HG03432 (cell line): Measurements from ENCODE around the gene FAM131C.
"Not testable (repeated sequence)": the region's sequence is repeated elsewhere in the genome, so short reads cannot be mapped to it uniquely, and the experiment has no call there.

Experiments used
- ATAC-seq: cut with Tn5 transposase; IDR thresholded peaks from one replicate; pipeline ENCODE4 v1.9.1; 2021; ENCODE audit warnings: mild to moderate bottlenecking, moderate library complexity; ENCODE audit not compliant: unreplicated experiment

The FAM131C gene

GRCh38 chr1:16062687-16063075 lies 10.8 kb downstream of the FAM131C start:
- ATAC-seq, result not testable (repeated sequence)

DNA sequence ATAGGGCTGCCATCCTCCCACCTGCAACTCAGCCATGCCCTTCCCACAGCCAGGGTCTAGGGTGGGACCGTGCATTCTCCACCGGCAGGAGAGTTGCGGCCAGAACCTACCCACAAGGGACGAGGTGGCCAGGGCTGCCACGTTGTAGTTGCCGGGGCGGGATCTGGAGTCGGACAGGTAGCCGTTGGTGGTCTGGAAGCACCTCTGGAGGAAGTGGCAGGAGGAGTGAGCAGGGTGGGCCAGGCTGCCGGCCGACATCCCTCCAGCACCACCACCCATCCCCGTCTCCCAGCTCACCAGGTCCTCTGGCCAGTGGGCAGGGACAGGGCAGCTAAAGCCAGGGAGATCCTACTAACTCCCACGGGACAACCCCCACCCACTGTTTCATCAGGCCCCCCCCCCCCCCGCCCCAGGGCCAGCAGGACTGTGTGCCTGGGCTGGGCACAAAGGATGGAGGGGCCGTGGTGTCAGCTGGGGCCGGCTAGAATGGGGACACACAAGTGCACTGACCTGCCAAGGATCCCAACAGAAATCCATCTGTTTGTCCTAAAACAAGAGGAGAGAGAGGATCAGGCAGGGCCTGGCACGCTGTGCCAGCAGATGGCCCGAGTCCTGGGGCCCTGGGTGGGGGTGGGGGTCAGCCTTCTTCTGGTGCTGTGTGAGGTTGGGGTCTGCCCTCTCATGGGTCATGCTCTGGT lies 11.3 kb downstream of the FAM131C start:
- ATAC-seq, result not testable (repeated sequence)

GRCh38 chr1:16061266-16061665 lies 12.2 kb downstream of the FAM131C start:
- ATAC-seq, result no peak

DNA sequence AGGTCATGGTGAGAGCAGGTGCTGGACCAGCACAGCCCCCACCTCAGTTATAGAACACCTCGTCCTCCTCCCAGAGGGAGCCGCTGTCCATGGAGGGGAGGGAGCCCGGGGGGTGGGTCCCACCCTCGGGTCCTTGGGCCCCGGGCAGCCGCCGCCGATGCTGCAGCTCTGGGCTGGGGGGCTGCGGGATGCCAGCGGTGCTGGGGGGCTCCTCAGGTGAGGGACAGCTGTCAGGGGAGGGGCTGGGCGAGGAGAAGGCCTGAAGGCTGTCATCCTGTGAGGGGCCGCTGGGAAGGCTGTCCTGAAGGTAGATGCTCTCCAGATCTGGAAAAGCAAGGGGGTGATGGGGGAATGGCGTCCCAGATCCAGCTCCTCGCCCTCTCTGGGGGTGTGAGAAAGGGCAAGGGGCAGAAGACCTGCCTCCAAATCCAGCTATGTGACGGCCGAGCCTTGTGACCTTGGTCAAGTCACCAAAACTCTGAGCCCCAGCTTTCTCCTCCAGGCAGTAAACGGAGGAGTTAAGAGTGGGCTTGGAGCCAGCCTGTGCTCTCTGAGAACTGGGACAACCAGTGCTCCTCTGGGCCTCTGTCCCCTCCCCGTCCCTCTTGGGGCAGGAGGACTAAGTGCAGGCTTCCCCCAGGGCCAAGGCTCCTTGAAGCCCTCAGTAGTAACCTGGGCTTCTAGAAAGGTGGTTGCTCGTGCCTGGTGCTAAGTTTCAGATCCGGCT lies 14.9 kb downstream of the FAM131C start:
- ATAC-seq, result not testable (repeated sequence)

DNA sequence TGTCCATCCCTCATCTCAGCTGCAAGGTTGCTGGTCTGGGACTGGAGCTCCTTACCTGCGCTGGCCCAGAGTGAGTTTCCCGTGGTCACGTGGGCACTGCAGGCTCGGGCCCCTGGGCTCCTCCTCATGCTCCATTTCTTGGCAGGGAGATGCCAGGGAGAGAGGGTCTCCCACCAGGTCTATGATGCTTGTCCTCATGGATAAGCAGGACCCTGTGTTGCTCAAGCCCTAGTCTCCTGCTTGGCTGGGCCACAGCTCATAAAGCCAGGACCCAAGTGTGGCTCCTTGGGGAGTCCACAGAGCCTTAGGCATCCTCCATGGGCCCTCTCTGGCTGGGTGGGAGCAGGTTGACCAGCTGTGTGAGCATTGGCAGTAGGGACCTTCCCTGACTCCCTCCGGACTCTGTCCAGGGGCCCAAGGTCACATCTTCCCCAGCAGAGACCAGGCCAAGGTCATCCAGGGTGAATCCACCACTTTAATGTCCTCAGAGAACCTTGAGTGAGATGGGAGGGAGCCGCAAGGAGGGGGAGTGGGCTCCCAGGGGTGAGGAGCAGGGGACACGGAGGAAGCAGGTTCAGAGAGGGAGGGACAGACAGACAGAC lies 16.0 kb downstream of the FAM131C start:
- ATAC-seq, result not testable (repeated sequence)

DNA sequence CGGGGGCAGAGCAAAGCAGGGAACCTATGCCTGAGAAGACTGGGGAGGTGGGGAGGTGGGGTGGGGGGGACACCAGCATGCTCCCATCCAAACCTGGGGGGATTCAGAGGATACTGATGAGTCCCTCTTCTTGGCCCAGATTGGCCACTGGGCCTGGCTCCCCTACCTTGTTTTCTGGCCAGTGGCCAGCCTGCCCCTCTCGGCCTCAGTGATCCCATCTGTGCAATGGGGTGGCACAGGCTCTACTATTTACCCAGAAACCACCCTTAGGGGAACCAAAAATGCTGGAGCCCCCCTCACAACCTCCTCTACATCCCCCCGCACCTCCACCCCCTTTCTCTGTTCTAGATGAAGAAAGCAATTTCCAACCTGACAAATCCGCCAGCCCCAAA lies 16.9 kb downstream of the FAM131C start:
- ATAC-seq, result not testable (repeated sequence)

DNA sequence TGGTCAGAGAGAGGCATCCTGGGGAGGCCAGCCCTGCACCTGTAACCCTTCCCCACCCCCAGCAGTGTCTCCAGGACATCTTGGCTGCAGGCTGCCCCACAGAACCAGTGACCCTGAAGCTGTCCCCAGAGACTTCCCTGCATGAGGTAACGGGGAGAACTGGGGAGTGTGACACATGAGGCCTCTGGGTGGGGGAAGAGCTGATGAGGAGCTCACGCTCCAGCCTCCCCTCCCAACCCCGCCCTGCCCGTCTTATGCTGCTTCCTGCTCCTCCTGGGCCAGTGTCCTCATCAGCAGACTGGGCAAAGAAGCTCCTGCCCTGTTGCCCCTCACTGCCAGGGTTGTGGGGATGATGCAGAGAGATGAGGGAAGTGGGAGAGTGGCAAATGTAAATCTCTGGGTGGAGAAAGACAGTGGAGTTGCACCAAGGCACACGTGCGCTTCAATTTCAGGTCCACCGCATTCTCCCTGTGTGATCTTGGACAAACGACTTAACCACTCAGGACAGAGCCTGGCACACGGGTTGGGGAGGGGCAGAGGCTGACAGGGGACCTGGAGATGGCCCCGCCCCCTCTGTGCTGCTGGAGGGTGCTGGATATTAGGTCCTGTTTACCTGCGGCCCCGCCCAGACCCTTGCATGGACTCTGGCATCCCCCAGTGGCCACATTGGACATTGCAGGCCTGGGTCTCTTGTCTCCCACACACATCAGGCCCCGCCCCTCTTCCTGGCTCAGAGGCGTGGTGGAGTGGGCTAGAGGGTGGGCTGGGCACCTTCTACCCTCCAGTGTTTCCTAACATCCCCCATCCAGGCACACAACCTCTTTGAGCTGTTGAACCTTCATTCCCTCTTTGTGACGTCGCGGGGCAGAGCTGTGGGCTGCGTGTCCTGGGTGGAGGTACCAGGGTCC lies 17.6 kb downstream of the FAM131C start:
- ATAC-seq, result no peak

GRCh38 chr1:16054598-16055540 lies 18.6 kb downstream of the FAM131C start:
- ATAC-seq, result no peak

GRCh38 chr1:16053781-16054502 lies 19.5 kb downstream of the FAM131C start:
- no peak for ATAC-seq

- ATAC-seq, result not testable (repeated sequence)
Observed at GRCh38 chr1:16051949-16052348, 21.5 kb downstream of the FAM131C start.

DNA sequence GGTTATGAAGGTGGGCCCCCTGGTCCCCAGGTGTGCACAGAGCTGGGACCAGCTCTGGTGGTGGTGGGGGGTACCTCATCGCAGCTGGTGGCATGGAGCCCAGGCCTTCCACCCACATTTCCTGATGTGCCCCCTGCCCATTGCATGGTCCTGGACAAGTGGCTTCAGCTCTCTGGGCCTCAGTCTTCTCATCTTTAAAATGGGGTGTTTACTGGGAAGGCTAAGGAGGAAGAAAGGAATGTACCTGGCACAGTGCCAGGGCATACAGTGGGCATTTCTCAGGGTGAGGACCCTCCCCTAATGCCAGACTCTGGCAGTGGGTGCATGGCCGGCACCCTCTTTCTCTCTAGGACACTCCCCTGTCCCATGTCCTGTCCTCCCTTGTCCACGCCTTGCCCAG lies 22.4 kb downstream of the FAM131C start:
- no peak for ATAC-seq

GRCh38 chr1:16050328-16050727 lies 23.1 kb downstream of the FAM131C start:
- no peak for ATAC-seq

DNA sequence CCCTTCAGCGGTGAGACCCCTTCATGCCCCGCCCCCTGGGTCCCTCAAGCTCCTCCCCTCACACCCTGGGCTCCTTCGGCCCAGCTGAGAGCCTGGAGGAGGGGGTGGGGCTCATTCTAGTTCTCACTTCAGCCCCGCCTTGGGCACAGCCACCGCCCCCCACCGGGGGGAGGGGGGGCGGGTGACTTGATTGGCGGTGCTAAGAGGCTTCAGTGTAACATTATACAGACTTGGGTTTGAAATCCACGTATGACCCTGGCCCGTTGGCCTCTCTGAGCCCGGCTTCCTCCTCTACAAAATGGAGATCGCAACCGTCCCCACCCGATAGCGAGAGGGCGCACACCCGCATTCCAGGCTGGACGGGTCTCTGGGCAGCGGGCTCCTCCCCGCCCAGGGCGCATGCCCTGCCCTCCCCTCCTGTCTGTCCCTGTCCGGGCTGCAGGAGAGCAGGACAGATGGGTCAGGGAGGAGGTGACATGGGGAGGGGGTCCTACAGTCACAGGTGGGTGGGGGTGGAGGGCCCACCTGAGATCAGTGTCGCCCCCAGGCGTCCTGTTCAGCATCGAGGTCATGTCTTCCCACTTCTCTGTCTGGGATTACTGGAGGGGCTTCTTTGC lies 24.8 kb downstream of the FAM131C start:
- ATAC-seq, result no peak

DNA sequence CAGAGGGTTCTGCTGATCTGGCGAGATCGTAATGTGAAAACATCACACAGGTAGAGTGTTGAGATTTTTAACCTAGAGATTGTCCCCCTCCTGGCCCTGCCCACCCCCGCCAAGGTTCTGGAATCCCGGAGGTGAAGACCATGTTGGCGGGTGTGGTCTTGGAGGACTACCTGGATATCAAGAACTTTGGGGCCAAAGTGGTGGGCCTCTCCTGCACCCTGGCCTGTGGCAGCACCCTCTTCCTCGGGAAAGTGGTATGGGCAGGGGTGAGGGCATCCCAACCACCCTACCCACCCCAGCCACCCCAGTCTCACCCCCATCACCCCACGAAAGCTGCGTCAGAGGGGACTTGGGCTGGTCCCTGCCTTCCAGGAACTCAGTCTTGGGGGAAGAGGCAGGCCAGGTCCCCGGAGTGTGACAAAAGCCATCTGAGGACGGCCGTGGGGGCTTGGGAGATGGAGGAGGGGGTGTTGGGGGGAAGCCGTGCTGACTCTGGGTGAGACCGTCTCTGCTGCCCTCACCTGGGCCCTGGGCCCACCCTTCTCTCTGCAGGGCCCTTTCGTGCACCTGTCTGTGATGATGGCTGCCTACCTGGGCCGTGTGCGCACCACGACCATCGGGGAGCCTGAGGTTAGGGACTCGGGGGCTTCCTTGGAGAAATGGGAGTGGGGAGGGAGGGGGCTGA lies 25.5 kb downstream of the FAM131C start:
- no peak for ATAC-seq

- no peak for ATAC-seq
Observed at GRCh38 chr1:16046842-16047241, 26.6 kb downstream of the FAM131C start.

GRCh38 chr1:16043950-16044349 lies 29.5 kb downstream of the FAM131C start:
- no peak for ATAC-seq

GRCh38 chr1:16043521-16043920 lies 29.9 kb downstream of the FAM131C start, which contains the start of gene CLCNKB:
TSS of gene CLCNKB (plus strand) at chr1:16043782. CDS start at chr1:16044493, 711 bp downstream.
- no peak for ATAC-seq

DNA sequence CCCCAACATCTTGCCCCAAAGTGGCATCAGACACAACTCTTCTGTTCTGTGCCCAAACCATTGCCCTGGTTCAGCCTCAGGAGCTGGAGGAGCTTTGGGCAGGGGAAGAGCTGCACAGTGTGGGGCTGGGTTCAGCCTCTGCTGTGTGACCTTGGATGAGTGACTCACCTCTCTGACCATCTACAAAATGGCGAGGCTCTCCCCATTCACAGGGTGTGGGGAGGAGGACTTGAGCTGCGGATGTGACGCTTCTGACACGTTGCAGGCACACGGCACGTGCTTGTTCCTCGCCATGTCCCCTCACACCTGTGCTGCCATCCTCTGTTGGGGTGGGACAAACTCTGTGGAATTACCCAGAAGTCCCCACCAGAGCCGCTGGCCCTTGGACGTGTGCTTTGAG lies 30.8 kb downstream of the FAM131C start:
- not testable (repeated sequence) for ATAC-seq
